AG10803 (cell line): Measurements from ENCODE around the gene SYT13.

Experiments used
- DNase-seq: peaks from one replicate; pipeline ENCODE4 v3.0.0; 2010; ENCODE audit warnings: low read depth
- H3K4me3 ChIP-seq: 2 replicates; pipeline ENCODE4 v1.5.1; 2011; ENCODE audit warnings: mild to moderate bottlenecking, low read length, control low read depth
- TF ChIP-seq, protein P1 (sequence below): conservative IDR thresholded peaks from 2 replicates; pipeline ENCODE4 v1.5.1; 2011; ENCODE audit warnings: mild to moderate bottlenecking, low read length, control low read depth, inconsistent platforms

Gene SYT13

DNA sequence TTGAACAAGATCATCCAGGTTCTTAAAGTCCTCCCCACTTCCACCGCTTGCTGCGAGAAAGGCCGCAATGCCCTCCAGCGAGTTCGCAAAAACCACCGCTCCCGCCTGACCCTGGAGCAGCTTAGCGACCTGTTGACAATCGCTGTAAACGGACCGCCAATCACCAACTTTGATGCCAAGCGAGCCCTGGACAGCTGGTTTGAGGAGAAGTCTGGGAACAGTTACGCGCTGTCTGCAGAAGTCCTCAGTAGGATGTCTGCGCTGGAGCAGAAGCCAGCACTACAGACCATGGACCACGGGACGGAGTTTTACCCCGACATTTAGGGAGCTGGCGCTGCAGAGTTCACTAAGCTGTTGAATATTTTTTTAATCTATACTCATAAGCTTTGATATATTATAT, 58.3 kb downstream of the SYT13 start:
- no peak for DNase-seq
- TF ChIP-seq, protein P1, sequence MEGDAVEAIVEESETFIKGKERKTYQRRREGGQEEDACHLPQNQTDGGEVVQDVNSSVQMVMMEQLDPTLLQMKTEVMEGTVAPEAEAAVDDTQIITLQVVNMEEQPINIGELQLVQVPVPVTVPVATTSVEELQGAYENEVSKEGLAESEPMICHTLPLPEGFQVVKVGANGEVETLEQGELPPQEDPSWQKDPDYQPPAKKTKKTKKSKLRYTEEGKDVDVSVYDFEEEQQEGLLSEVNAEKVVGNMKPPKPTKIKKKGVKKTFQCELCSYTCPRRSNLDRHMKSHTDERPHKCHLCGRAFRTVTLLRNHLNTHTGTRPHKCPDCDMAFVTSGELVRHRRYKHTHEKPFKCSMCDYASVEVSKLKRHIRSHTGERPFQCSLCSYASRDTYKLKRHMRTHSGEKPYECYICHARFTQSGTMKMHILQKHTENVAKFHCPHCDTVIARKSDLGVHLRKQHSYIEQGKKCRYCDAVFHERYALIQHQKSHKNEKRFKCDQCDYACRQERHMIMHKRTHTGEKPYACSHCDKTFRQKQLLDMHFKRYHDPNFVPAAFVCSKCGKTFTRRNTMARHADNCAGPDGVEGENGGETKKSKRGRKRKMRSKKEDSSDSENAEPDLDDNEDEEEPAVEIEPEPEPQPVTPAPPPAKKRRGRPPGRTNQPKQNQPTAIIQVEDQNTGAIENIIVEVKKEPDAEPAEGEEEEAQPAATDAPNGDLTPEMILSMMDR, result no peak
- H3K4me3 ChIP-seq, result no peak overlapping the region

DNA sequence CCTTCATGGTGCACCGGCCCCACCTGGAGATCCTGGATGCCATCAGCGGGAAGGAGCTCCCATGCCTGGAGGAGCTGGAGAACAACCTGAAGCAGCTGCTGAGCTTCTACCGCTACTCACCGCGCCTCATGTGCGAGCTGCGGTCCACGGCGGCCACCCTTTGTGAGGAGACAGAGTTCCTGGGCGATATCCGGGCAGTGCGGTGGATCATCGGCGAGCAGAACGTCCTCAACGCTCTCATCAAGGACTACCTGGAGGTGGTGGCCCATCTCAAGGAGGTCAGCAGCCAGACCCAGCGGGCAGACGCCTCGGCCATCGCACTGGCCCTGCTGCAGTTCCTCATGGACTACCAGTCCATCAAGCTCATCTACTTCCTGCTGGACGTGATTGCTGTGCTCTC, 59.2 kb downstream of the SYT13 start:
- H3K4me3 ChIP-seq, result no peak overlapping the region
- TF ChIP-seq, protein P1, result no peak
- no peak for DNase-seq

DNA sequence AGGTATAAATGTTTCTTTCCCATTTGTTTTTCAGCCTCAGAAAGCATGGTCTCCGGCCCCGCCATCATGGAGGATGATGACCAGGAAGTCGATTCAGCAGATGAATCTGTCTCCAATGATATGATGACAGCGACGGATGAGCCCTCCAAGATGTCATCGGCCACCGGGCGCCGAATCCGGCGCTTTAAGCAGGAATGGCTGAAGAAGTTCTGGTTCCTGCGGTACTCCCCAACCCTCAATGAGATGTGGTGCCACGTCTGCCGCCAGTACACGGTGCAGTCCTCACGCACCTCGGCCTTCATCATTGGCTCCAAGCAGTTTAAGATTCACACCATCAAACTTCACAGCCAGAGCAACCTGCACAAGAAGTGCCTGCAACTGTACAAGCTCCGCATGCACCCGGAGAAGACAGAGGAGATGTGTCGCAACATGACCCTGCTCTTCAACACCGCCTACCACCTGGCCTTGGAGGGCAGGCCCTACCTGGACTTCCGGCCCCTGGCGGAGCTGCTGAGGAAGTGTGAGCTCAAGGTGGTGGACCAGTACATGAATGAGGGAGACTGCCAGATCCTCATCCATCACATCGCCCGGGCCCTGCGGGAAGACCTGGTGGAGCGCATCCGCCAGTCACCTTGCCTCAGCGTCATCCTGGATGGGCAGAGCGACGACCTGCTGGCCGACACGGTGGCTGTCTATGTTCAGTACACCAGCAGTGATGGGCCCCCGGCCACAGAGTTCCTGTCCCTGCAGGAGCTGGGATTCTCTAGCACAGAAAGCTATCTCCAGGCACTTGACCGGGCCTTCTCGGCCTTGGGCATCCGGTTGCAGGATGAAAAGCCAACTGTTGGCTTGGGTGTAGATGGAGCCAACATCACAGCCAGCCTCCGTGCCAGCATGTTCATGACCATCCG, 59.9 kb downstream of the SYT13 start:
- H3K4me3 ChIP-seq, result no peak overlapping the region
- no peak for DNase-seq
- TF ChIP-seq, protein P1, result no peak

DNA sequence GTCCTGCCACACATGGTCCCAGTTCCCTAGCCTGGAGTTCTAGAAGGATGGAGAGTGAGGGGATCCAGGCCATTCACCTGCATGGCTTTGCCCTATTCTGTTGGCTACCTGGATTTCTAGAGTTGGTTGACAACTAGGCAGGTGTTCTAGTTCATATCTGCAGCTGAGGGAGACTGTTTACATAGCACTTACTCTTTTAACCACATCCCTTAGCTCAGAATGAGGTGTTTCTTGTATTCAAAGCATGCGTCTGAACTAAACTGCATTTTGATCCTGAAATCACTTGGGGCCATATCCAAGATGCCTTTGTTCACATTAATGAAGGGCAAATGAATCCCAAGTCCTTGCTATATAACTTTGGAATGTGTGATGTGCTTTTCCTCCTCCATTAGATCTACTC, 60.9 kb downstream of the SYT13 start:
- no peak for DNase-seq
- H3K4me3 ChIP-seq, result no peak overlapping the region
- TF ChIP-seq, protein P1, result no peak

DNA sequence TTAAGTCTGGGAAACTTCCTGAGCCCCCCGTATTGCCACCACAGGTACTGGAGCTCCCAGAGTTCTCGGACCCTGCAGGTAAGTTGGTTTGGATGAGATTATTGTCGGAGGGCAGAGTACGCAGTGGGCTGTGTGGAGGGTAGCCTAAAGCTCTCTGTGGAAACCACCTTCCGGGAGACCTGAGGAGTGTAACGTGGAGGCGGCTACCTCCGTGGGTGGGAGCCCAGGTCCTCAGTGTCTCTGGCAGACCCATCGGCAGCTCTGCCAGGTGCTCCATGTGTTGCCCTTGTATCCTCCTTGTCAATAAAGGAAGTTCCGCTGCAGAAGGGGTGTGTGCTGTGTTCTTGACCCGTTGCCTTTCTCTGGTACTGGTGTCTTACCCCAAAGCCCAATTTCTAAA, 61.4 kb downstream of the SYT13 start:
- TF ChIP-seq, protein P1, result no peak
- no peak for DNase-seq
- no peak overlapping the region for H3K4me3 ChIP-seq

DNA sequence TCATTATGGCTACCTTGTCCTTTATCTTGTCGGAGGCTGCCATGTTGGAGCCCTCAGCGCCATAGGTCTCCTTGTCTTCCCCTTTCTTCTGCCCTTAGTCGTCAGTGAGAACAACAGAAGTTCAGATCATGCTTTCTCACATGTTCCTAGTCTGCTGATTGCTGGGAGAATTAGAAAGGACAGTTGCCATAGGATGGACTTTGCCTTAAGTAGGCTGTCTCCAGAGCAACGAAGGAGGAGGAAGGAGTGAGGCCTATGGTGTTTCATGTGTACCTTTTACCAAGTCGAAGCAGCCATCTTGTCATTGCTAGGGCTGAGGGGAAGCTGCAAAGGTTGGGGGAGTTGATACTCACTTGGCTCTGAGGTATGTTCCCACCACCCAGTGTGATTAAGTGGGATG, 62.6 kb downstream of the SYT13 start:
- DNase-seq, result no peak
- no peak overlapping the region for H3K4me3 ChIP-seq
- TF ChIP-seq, protein P1, result no peak

DNA sequence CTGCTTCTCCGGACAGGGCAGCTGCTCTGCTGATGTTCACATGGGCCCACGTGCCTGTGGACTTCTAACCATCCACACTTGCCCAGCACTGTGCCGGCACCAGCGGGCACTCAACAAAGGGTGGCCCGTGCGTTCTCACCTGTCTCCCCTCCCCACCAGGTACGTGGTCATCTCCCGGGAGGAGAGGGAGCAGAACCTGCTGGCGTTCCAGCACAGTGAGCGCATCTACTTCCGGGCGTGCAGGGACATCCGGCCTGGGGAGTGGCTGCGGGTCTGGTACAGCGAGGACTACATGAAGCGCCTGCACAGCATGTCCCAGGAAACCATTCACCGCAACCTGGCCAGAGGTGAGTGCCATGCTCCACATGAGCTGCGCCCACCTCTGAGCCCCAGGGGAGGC, 66.7 kb downstream of the SYT13 start:
- TF ChIP-seq, protein P1, result no peak
- no peak for DNase-seq
- no peak overlapping the region for H3K4me3 ChIP-seq
